GM18517 (cell line): ENCODE measurements around the gene MEIS3.
"Not testable (repeated sequence)": the region's sequence is repeated elsewhere in the genome, so short reads cannot be mapped to it uniquely, and the experiment has no call there.

Experiments used
- ATAC-seq: cut with Tn5 transposase; IDR thresholded peaks from one replicate; pipeline ENCODE4 v1.9.1; 2021; ENCODE audit warnings: mild to moderate bottlenecking, moderate library complexity; ENCODE audit not compliant: unreplicated experiment

MEIS3 gene

DNA sequence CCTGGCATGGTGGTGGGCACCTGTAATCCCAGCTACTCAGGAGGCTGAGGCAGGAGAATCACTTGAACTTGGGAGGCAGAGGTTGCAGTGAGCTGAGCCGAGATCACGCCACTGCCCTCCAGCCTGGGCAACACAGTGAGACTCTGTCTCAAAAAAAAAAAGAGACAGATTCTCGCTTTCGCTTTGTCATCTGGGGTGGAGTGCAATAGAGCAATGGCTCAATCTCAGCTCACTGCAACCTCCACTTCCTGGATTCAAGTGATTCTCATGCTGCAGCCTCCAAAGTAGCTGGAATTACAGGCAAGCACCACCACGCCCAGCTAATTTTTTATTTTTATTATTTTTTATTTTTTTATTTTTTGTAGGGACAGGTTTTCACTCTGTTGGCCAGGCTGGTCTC is 30.6 kb downstream of the MEIS3 start:
- not testable (repeated sequence) for ATAC-seq

DNA sequence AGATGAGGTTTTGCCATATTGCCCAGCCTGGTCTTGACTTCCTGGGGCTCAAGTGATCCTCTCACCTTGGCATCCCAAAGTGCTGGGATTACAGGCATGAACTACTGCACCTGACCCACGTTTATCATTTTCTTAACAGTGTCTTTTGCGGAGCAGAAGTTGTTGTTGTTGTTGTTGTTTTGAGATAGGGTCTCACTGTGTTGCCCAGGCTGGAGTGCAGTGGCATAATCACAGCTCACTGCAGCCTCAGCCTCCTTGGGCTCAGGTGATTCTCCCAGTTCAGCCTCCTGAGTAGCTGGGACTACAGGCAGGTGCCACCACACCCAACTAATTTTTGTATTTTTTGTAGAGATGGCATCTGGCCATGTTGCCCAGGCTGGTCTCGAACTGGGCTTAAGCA is 31.7 kb downstream of the MEIS3 start:
- ATAC-seq = not testable (repeated sequence)

DNA sequence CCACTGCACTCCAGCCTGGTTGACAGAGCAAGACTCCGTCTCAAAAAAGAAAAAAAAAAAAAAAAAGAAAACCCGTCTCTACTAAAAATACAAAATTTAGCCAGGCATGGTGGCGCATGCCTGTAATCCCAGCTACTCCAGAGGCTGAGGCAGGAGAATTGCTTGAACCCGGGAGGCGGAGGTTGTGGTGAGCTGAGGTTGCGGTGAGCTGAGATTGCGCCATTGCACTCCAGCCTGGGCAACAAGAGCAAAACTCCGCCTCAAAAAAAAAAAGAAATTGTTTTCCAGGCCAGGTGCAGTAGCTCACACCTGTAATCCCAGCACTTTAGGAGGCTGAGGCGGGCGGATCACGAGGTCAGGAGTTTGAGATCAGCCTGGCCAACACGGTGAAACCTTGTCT is 32.7 kb downstream of the MEIS3 start:
- ATAC-seq = not testable (repeated sequence)

DNA sequence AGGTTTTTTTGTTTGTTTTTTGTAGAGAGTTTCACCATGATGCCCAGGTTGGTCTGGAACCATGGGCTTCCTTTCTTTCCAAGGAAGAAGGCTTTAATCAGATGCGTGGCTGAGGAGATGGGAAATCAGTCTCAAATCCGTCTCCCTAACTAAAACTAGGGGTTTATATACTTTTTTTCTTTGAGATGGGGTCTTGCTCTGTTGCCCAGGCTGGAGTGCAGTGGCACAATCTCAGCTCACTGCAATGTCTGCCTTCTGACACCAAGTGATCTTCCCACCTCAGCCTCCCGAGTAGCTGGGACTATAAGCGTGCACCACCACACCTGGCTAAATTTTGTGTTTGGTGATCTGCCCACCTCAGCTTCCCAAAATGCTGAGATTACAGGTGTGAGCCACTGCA is 34.8 kb downstream of the MEIS3 start:
- not testable (repeated sequence) for ATAC-seq

DNA sequence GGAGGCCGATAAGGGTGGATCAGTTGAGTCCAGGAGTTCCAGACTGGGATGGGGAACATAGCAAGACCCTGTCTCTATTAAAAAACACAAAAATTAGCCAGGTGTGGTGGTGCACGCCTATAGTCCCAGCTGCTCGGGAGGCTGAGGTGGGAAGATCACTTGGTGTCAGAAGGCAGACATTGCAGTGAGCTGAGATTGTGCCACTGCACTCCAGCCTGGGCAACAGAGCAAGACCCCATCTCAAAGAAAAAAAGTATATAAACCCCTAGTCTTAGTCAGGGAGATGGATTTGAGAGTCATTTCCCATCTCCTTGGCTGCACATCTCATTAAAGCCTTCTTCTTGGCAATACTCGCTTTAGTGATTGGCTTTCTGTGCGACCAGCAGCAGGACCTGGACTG is 35.4 kb downstream of the MEIS3 start:
- not testable (repeated sequence) for ATAC-seq

DNA sequence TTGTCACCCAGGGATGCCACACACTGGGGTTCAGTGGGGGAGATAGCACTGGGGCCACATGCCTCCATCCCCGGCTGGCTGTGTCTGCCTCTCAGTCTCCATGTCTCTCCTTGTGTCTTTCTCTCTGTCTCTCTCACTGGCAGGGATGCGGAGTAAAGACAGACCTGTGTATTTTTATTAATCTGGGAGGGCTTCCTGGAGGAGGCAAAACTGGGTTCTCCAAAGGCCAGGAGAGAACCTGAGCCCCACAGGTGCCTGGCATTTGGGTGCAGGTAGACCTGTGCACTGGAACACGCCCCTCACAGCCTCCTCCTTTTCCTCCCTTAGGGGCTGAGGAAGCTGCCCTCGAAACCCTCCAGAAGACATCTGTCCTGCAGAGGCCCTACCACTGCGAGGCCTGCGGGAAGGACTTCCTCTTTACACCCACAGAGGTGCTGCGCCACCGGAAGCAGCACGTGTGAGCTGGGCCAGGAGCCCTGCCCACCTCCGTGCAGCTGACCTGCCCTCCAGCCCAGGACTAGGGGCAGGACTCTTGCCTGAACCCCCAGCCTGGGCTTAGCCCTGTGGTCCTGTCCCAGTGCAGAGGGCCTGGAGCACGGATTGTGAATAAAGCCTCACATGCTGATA is 37.6 kb downstream of the MEIS3 start:
- ATAC-seq = no peak

DNA sequence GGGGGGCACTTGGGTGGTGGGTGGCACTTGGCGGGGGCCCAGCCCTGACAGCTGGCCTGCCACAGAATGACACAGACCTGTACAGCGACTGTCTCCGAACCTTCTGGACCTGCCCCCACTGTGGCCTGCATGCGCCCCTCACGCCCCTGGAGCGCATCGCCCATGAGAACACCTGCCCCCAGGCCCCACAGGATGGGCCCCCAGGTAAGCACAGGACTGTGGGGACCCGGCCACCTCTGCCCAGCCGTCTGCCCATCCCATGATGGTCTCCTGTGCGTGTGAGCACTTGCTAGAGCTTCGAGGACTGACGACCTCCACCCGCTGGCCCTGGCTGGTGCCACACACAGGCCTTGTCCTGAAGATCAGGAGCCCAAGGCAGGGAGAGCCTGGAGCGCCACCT is 38.2 kb downstream of the MEIS3 start:
- ATAC-seq = no peak

DNA sequence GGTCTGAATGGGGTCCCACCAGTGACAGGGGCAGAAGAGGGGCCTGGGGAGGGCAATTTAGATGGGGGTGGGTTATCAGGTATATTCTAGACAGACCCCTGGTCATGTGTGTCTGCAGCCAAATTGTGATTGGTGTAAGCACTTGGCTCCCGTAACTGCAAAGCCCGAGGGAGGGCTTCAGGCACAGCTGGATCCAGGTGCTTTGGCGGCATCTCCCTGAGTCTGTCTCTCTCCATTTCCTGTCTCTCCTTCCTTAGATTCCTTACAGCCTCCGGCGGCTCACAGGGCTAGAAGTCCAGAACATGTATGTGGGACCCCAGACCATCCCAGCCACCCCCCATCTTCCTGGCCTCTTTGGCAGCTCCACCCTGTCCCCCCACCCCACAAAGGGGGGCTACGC is 38.8 kb downstream of the MEIS3 start:
- no peak for ATAC-seq

DNA sequence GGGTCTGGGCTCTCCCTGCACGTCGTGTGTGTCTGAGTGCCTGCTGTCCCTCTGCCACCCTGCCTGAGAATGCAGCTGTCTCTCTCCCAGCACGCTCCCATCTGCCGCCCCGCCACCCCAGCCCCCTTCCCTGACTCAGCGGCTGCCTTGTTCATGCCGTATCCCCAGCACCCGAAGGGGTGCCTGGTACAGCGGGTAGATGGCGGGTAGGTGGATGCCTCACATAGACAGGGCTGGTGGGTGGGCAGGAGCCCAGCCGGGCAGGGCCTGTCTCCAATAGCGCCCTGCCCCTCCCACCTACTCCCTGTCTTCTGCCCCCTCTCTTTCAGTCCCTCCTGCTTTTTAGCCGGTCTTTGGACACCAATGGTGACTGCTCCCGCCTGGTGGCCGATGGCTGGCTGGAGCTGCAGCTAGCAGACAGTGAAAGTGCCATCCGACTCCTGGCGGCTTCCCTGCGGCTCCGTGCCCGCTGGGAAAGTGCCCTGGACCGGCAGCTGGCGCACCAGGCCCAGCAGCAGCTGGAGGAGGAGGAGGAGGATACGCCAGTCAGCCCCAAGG is 39.9 kb downstream of the MEIS3 start:
- no peak for ATAC-seq

DNA sequence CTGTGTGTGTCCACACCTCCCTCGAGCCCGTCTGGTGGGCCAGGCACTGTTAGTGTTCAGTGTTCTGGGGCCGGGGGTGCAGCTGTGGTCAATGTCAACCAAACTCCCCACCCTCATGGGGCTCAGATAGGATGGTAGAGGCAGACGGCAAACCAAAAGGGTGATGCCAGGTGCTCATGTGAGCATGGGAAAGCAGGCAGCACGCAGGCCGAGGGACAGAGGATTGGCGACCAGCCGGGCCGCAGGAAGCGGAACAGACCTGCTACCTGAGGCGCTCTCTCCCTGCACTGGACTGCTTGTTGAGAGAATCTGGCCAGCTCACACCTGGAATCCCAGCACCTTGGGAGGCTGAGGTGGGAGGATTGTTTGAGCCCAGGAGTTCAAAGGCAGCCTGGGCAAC is 41.1 kb downstream of the MEIS3 start:
- no peak for ATAC-seq

DNA sequence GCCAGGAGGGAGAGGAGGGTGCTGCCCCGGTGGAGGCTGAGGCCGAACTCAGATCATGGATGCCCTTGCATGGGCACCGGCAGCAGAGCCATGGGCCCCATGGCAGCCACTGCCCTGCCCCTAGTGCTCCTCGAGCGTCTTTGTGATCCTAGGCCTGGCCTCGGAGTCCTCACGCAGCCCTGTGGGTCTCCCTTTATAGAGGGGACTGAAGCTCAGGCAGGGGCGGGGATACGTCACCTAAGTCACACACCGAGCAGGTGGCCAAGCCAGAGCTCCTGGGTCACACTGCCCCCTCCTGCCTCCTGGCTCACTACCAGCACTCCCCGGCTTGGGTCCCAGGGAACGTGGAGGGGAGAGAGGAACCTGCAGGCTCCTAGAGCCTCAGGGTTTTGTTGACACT is 41.5 kb downstream of the MEIS3 start:
- no peak for ATAC-seq

DNA sequence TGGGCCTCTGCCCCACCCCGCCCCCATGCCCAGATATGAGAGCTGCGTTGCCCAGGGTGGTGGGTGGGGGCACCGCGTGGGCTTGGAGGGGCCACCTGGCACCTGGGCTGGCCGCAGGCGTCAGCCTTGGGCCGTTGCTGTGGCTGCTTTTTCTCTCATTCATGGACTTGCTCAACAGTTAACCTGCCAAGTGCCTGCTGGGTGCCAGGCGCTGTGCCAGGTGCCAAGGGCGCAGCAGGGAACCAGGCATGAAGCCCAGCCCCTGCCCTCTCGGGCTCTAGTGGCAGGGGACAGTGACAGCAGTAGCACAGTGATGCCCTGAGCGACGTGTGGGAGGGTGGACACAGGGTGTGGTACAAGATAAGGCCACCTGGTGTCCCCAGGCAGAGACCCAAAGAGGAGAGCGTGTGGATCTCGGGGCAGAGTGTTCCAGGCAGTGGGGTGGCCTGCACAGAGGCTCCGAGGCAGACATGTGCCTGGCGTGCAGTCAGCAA is 42.1 kb downstream of the MEIS3 start:
- ATAC-seq = no peak

DNA sequence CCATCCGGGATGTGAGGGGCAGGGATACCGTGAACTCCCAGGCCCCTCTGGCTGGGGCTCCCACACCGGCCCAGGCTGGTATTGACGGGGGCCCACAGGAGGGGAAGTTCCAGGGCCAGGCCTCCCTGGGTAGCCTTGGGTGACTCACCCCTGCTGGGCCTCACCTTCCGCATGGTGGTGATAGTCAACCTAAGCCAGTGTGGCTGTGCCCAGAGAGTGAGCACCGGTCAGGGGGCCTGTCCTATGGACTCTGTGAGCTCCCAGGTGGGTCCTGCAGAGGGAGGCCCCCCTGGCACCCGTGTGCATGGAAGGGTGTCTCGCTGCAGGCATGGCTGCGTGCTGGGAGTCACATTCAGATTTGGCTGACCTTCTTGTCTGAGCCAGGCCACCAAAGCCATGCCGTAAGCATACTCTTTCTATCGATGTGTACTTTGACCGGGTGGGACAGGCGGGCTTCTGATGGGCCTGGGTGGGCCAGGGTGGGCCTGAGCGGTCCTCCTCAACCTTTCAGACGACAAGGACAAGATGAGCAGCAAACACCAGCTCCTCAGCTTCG is 42.7 kb downstream of the MEIS3 start:
- ATAC-seq = no peak

DNA sequence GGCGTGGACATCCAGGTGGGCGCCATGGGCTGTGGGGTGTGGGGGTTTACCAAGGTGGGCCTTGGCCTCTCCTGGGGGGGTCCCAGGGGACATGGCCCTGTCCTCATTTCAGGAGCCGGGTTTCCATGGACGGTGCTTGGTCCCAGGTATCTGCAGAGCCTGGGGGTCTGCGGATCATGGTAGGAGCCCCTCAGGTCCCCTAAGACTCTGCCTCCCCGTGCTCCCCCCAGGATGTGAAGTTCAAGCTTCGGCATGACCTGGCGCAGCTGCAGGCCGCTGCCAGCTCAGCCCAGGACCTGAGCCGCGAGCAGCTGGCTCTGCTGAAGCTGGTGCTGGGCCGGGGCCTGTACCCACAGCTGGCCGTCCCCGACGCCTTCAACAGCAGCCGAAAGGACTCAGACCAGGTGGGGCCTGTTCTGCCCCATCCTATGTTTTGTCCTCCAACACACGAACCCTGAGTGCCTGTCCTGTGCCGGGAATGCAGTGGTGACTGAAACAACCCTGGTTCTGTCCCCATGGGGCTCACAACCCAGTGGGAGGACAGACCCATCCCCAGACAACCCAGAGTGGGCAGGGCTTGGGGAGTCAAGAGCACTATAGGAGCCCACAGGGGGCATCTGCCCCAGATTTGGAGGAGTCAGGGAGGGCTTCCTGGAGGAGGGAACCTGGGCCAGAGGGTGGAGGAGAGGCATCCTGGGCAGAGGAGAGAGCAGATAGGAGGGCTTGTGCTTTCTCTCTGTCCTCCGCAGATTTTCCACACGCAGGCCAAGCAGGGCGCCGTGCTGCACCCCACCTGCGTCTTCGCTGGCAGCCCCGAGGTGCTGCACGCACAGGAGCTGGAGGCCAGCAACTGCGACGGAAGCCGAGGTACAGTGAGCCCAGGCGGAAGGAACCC is 43.4 kb downstream of the MEIS3 start:
- no peak for ATAC-seq

DNA sequence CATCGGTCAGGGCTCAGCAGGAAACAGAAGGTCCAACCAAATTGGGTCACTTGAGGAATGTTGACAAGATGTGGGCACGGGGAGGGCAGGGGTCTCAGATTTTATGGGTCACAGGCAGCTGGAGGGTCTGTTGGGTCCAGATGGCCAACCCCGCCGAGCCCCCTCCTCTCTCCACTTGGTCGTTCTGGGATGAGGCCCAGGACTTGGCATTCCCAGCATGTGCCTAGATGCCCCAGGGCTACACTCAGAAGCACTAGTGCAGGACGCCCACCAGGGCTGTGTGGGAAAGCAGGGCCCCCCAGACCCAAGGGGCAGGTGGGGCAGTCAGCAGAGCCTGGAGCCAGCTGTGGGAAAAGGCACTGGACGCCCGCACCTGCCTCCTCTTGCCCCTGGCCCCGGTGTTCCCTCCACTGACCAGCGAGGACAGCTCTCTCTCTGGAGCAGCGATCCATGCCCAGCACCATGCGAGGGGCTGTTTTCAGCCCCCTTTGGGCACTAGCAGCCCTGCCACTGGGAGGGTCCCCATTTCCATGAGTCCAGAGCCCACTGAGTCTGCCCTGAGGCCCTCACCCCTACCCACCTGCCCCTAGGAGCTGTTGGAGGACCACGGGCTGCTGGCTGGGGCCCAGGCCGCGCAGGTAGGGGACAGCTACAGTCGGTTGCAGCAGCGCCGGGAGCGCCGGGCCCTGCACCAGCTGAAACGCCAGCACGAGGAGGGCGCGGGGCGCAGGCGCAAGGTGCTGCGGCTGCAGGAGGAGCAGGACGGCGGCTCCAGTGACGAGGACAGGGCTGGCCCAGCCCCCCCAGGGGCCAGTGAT is 44.2 kb downstream of the MEIS3 start:
- ATAC-seq = no peak

DNA sequence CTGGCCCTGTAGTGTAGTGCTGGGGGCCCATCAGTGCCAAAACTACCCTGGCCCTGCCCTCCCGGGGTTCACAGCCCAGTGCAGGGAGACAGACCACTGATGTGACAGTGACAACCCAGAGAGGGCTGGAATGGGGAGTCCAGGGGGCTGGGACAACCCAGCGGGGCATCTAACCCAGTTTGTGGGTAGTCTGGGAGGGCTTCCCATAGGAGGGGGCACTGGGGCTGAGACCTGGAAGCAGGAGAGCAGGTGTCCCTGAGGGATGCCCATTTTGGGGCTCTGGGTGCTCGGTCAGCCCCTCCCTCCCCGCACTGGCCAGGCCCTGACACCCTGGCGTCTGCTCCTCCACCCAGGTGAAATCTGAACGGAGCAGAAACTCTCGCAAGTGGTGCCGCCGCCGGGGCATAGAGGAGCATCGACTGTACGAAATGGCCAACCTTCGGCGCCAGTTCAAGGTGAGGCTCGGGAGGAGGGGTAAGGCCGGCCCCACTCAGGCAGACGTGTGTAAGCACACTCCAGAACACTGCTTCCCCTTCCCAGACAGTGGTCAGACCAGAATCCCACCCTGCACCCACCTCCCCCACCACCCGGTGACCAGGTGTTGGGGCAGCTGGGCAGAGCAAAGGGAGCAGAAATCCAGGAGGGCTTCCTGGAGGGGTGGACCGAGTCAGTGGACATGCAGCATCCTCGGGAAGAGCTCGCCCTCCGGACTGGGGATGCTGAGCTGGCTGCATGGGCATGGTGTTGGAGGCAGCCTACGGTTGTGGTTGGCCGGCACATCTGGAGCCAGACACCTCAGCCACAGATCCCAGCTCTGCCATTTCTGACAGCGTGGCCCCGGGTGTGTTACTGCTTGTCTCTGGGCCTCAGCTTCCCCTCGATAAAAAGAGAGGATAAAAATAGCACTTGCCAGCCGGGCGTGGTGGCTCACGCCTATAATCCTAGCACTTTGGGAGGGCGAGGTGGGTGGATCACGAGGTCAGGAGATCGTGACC is 45.8 kb downstream of the MEIS3 start:
- no peak for ATAC-seq

DNA sequence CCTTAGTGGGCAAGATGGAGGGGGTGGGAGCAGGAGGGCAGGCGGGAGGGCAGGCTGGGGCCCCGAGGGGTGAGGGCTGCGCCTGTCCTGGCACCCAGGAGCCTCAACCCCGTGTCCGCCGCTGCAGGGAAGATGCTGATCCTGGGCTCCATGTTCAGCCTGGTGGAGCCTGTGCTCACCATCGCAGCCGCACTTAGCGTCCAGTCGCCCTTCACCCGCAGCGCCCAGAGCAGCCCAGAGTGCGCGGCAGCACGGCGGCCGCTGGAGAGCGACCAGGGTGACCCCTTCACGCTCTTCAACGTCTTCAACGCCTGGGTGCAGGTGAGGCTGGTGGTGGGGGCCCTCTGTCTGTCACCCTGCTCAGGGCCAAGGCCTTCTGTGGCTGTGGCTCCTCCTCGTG is 46.7 kb downstream of the MEIS3 start:
- no peak for ATAC-seq

DNA sequence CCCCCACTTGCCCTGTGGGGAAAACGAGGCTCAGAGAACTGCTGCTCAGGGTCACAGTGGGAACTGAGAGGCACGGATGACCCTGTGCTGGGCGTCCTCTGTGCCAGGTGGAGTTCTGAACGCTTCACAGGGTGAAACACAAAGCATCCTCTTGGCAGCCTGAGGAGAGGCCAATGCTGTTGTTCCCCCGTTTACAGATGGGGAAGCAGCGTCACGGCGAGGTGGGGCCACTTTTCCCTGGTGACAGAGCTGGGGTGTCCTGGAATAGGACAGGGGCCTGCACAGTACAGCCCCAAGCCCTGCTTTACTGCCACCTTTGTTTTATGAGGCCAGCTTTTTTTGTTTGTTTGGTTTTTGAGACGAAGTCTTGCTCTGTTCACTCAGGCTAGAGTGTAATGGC is 48.1 kb downstream of the MEIS3 start:
- ATAC-seq = no peak

DNA sequence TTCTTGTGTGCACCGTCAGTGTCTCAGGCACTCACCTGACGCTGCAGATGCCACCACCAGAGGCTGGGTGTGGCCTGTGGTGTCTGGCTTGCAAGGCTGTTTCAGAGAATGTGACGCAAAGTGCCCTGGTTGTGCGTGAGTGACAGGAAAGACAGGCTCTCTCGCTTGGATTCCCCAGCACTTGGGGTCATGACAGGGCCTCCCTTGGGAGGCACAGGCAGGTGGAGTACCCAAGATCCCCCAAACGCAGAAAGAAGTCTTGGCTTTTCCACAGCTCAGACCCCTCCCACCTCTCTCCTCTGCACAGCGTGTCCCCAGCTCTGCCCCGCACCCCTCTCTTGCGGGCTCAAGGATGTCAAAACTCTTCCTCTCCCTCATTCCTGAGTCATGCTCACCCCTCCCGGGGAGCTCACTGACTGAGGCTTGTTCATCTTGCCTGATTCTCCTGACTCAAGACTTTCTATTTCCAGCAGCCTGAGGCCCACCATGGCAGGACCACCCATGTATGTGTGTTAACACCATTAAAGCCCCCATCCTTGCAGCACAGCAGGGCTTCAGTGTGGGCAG is 49.2 kb downstream of the MEIS3 start:
- no peak for ATAC-seq
